K562 (cell line): Measurements from ENCODE around the gene LPCAT1. TPM values are rescaled to one million over a fixed set of nuclear protein-coding genes. Genes with fewer than 3 reads are reported as not detected.

Experiments
- ATAC-seq: fragments of 200-7000 bp; cut with Tn5 transposase; 3 replicates; pipeline ENCODE4 v1.9.1; 2020; ENCODE audit warnings: moderate library complexity
- BruUV-seq: library from RNA; stranded (reverse); fragments of 400-500 nt; replicated peaks from 2 replicates; lab custom pipeline; 2021; lab: Mats Ljungman, UMichigan
- CTCF ChIA-PET: fragments of 300-600 bp; formaldehyde crosslinking; extraction: SDS; loops from one replicate; lab custom pipeline; 2021; ENCODE audit warnings: low intra/inter-chr PET ratio; lab: Yijun Ruan, JAX
- POLR2A ChIA-PET: fragments of 300-600, 350-650 bp; sonication (Branson Sonifier 250); formaldehyde crosslinking; extraction: SDS; loops from one replicate; lab custom pipeline; 2021; ENCODE audit warnings: antibody characterized with exemption, inconsistent platforms; lab: Yijun Ruan, JAX
- DNase-seq, 4 experiments: peaks; one replicate each; pipeline versions ENCODE4 v3.0.0 to v3.0.0-alpha.2; 2011 to 2018; ENCODE audit warnings: low spot score in 3 of 4, mixed read lengths in 3 of 4; ENCODE audit errors: extremely low read depth in 1 of 4
- FAIRE-seq: peaks from 2 replicates; lab custom pipeline; 2011; peaks lifted over from hg19 to GRCh38; lab: Jason Lieb, UNC
- H2AFZ ChIP-seq: 2 replicates; pipeline ENCODE4 v1.6.0; 2011; ENCODE audit warnings: low read depth, low read length, control low read depth, inconsistent platforms
- H3K27ac ChIP-seq: fragments of 200-600 bp; 3 replicates; pipeline ENCODE4 v1.8.0; 2011; ENCODE audit warnings: low read depth, mild to moderate bottlenecking, control low read depth, inconsistent platforms, low read length, moderate library complexity, mixed read lengths; ENCODE audit errors: extremely low read depth
- H3K27me3 ChIP-seq, 2 experiments: fragments of 300-600 bp in 1 of 2; 2 replicates in 1 of 2; 3 replicates in 1 of 2; pipeline versions ENCODE4 v1.6.0 to v1.8.0; 2011; ENCODE audit warnings: inconsistent platforms in 2 of 2, low read length in 2 of 2, mild to moderate bottlenecking in 1 of 2, mixed read lengths in 1 of 2, moderate library complexity in 1 of 2; ENCODE audit not compliant: control insufficient read depth in 2 of 2, insufficient read depth in 2 of 2
- H3K36me3 ChIP-seq: fragments of 300-600 bp; 3 replicates; pipeline ENCODE4 v1.8.0; 2011; ENCODE audit warnings: mild to moderate bottlenecking, low read length, inconsistent platforms; ENCODE audit not compliant: control insufficient read depth, insufficient read depth
- H3K4me1 ChIP-seq, 2 experiments: fragments of 200-600 bp in 1 of 2; replicated peaks in 1 of 2; 2 replicates in 1 of 2; 3 replicates in 1 of 2; pipeline versions ENCODE4 v1.5.1 to v1.8.0; 2011; ENCODE audit warnings: inconsistent platforms in 2 of 2, low read length in 2 of 2, mild to moderate bottlenecking in 1 of 2, mixed read lengths in 1 of 2, moderate library complexity in 1 of 2; ENCODE audit not compliant: control insufficient read depth in 2 of 2, insufficient read depth in 2 of 2
- H3K4me2 ChIP-seq: 2 replicates; pipeline ENCODE4 v1.6.1; 2011; ENCODE audit warnings: low read length, control low read depth, inconsistent platforms, mixed read lengths; ENCODE audit not compliant: insufficient read depth
- H3K4me3 ChIP-seq: fragments of 200-600 bp; sonication (generic), shearing (Covaris generic); 2 replicates; pipeline ENCODE4 v1.5.1; 2016; ENCODE audit warnings: control low read depth, inconsistent platforms
- H3K79me2 ChIP-seq: fragments of 200-600 bp; 3 replicates; pipeline ENCODE4 v1.8.0; 2011; ENCODE audit warnings: low read length, inconsistent platforms; ENCODE audit not compliant: control insufficient read depth, insufficient read depth
- H3K9ac ChIP-seq, 2 experiments: 2 replicates each; pipeline versions ENCODE4 v1.6.0 to v1.6.1; 2011; ENCODE audit warnings: low read depth in 2 of 2, low read length in 2 of 2, control low read depth in 1 of 2, inconsistent platforms in 1 of 2, mild to moderate bottlenecking in 1 of 2, mixed read lengths in 1 of 2; ENCODE audit not compliant: insufficient read depth in 1 of 2
- H3K9me1 ChIP-seq: one replicate; pipeline ENCODE4 v1.6.0; 2011; ENCODE audit warnings: inconsistent platforms, mild to moderate bottlenecking, low read length, moderate library complexity; ENCODE audit not compliant: control insufficient read depth, insufficient read depth
- H3K9me3 ChIP-seq: replicated peaks from 2 replicates; pipeline ENCODE4 v1.5.1; 2011; ENCODE audit warnings: low read depth, low read length, inconsistent platforms; ENCODE audit not compliant: control insufficient read depth, insufficient read depth
- H4K20me1 ChIP-seq: replicated peaks from 2 replicates; pipeline ENCODE4 v1.6.1; 2011; ENCODE audit warnings: low read length, inconsistent platforms, mixed read lengths; ENCODE audit not compliant: control insufficient read depth, insufficient read depth
- POLR2G ChIP-seq: fragments of 200-400 bp; formaldehyde crosslinking; IDR thresholded peaks from 2 replicates; pipeline ENCODE4 v1.6.1; 2017; ENCODE audit warnings: low read depth, mild to moderate bottlenecking, antibody characterized with exemption, low read length, moderate library complexity
- THRB ChIP-seq: fragments of 450-650 bp; formaldehyde crosslinking; conservative IDR thresholded peaks from 2 replicates; pipeline ENCODE4 v1.4.0; 2022; ENCODE audit warnings: mild to moderate bottlenecking, missing genetic modification characterization
- WGBS: fragments of 100-300 bp; shearing (Covaris generic); methylation state at CpG from one replicate; pipeline ENCODE4 v1.1.6; 2016; ENCODE audit warnings: low coverage, mixed read lengths; ENCODE audit not compliant: insufficient coverage; ENCODE audit errors: missing lambda C conversion rate; 5-methylcytosine and 5-hydroxymethylcytosine counted together
- in situ Hi-C: fragments of 300-500 bp; cut with MboI; formaldehyde crosslinking; loops from 4 replicates; pipeline ENCODE4 v1.15.0; 2018; ENCODE audit warnings: inconsistent platforms, mixed read lengths
- intact Hi-C: fragments of 100-400 bp; cut with micrococcal nuclease; formaldehyde crosslinking; loops from 2 replicates; pipeline ENCODE4 v1.14.2; 2022
- polyA plus RNA-seq, 8 experiments: library from polyadenylated mRNA; depleted of rRNA in 4 of 8; stranded (reverse) in 5 of 8; unstranded in 3 of 8; fragments of >200 nt; fragmentation: Nextera tagmentation in 2 of 8; fragmentation: Illumina TruSeq in 1 of 8; extraction: Ambion mirVana in 2 of 8; extraction: Trizol in 1 of 8; gene quantifications; 2 replicates each; pipeline versions ENCODE4 v1.2.1 to v1.2.3, GENCODE V29; 2011 to 2014; ENCODE audit warnings: inconsistent platforms in 1 of 8, missing spikeins in 1 of 8
- total RNA-seq, 7 experiments: library from RNA; depleted of rRNA in 6 of 7; stranded (reverse); fragments of >200 nt in 6 of 7; fragmentation: Illumina TruSeq in 2 of 7; extraction: Trizol in 2 of 7; gene quantifications; 2 replicates each; pipeline versions ENCODE4 v1.2.1 to v1.2.3, GENCODE V29; 2011 to 2021; ENCODE audit warnings: low replicate concordance in 1 of 7

Gene LPCAT1
- total and polyA plus RNA-seq, 9 of the 15 experiments (the other 6 are each of a cell fraction or from before 2014, with no cell fraction given), result 0.14 to 18.4 (median 13.9) TPM

GRCh38 chr5:1484730-1485578 lies 38.8 kb downstream of the LPCAT1 start:
- Histone ChIP-seq H3K4me2 (no peak overlapping the region), H3K27ac (no peak overlapping the region), H3K4me3 (no peak overlapping the region), H3K9ac (peak overlapping the region in 1 of 2 experiments; percentile 16; a peak in 1 of 4 replicates), H3K4me1 (peaks cover 0 to 10% of the 10 kb centered on the region in 2 experiments; a peak in 1 of 5 replicates), H3K9me1 (peaks cover 2% of the 10 kb centered on the region), H3K27me3 (no peaks in the 10 kb centered on the region), H3K9me3 (no peaks in the 10 kb centered on the region), H3K36me3 (peaks cover 11% of the 10 kb centered on the region; the same call in 1 of the 3 replicates), H2AFZ (no peak overlapping the region), H3K79me2 (no peaks in the 10 kb centered on the region), H4K20me1 (peaks cover 18% of the 10 kb centered on the region)
- WGBS, result 60% methylated on average over 19 of the region's 20 CpGs
- CTCF ChIA-PET, result no interaction called here
- POLR2A ChIA-PET, result interaction anchor here (0.5 to 1.4 kb wide), 3 partner anchors 19 to 168 kb away, joined by 3 to 6 read pairs (median 3); no protein-coding TSS in a partner anchor
- BruUV-seq, result no TSS peak
- DNase-seq (no peak), FAIRE-seq (no peak), ATAC-seq (no peak)
- TF ChIP-seq POLR2G (0 out of 2 replicates have a peak, but pooled peaks have one; percentile 31), THRB (no peak)
- in situ Hi-C loops, result loop anchor here (5.0 kb wide), 1 partner anchor 157 kb away; no protein-coding TSS in a partner anchor
- intact Hi-C loops, result no loop called here
